ENCODE data around the gene C3orf85. TPM values are rescaled to one million over a fixed set of nuclear protein-coding genes. Genes with fewer than 3 reads are reported as not detected.

Gene C3orf85
- total RNA-seq, 1 experiment from 2014 or later: not detected

DNA sequence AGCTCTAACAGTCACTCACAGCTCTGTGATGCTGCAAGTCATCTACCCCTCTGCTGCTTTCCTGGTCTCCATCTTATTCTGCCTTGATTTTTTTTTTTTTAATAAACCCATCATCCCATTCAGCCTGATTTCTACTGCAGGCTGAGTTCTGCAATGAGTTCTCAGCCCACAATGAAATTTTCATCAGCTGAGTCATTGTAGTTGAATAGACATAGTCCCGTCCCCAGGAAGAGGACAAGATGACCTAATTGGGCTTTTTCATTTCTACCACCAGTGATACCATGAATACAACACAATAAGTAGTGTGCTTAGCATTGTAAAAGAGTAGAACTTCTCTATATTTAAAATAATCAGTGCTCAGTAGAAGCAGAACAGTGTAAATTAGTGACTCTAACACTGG is 59.3 kb downstream of the C3orf85 start:
- DNase-seq (ENCODE audit: low spot score): no peak
- intact Hi-C loops (cut with micrococcal nuclease; ENCODE audit: unreplicated experiment): no loop called here
- no peak for TF ChIP-seq EZH2 (IDR thresholded peaks at IDR 0.05; ENCODE audit: borderline replicate concordance, low read depth, low read length, poor library complexity, severe bottlenecking)
- TF ChIP-seq, protein P1, sequence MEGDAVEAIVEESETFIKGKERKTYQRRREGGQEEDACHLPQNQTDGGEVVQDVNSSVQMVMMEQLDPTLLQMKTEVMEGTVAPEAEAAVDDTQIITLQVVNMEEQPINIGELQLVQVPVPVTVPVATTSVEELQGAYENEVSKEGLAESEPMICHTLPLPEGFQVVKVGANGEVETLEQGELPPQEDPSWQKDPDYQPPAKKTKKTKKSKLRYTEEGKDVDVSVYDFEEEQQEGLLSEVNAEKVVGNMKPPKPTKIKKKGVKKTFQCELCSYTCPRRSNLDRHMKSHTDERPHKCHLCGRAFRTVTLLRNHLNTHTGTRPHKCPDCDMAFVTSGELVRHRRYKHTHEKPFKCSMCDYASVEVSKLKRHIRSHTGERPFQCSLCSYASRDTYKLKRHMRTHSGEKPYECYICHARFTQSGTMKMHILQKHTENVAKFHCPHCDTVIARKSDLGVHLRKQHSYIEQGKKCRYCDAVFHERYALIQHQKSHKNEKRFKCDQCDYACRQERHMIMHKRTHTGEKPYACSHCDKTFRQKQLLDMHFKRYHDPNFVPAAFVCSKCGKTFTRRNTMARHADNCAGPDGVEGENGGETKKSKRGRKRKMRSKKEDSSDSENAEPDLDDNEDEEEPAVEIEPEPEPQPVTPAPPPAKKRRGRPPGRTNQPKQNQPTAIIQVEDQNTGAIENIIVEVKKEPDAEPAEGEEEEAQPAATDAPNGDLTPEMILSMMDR (conservative IDR thresholded peaks at IDR 0.05; ENCODE audit: low read depth, low read length): no peak
- Histone ChIP-seq H3K27ac (ENCODE audit: low read depth, low read length, poor library complexity, severe bottlenecking) (no peak overlapping the region), H3K4me1 (ENCODE audit: insufficient read depth, low read length, poor library complexity, severe bottlenecking) (no peaks in the 10 kb centered on the region), H3K9me3 (ENCODE audit: low read depth, low read length, poor library complexity, severe bottlenecking) (no peaks in the 10 kb centered on the region), H3K36me3 (ENCODE audit: insufficient read depth, low read length, poor library complexity, severe bottlenecking) (no peaks in the 10 kb centered on the region), H3K27me3 (replicated peaks; ENCODE audit: insufficient read depth, low read depth, low read length, poor library complexity) (no peaks in the 10 kb centered on the region), H3K4me3 (ENCODE audit: low read depth, low read length, poor library complexity, severe bottlenecking) (no peak overlapping the region)
- no TSS peak for BruUV-seq (replicated peaks)
- POLR2A ChIA-PET (ENCODE audit: low non-redundant PET): no interaction called here
- CTCF ChIA-PET: no interaction called here

Other genes starting within 250 kb of the C3orf85 start
- not detected in 2 replicates for gene GUCA1C, start 182.8 kb upstream of the C3orf85 start, total RNA-seq (2021)
- gene MORC1, start 18.6 kb upstream of the C3orf85 start, total RNA-seq (2021): 0.68 and 0.88 TPM in 2 replicates
- gene DPPA2, start 179.8 kb downstream of the C3orf85 start, total RNA-seq (2021): not detected in 2 replicates
- gene DPPA4, start 200.8 kb downstream of the C3orf85 start, total RNA-seq (2021): not detected in 2 replicates